AG09309 (cell line): Measurements from ENCODE around the gene CDO1.

ENCODE experiments used
- DNase-seq: peaks from one replicate; pipeline ENCODE4 v3.0.0-alpha.2; 2010; ENCODE audit warnings: low read depth
- H3K4me3 ChIP-seq: 2 replicates; pipeline ENCODE4 v1.5.1; 2011; ENCODE audit warnings: mild to moderate bottlenecking, low read depth, low read length, moderate library complexity; ENCODE audit not compliant: control insufficient read depth
- CTCF ChIP-seq: IDR thresholded peaks from 2 replicates; pipeline ENCODE4 v1.5.1; 2011; ENCODE audit warnings: mild to moderate bottlenecking, low read depth, low read length, inconsistent platforms; ENCODE audit not compliant: insufficient read depth, control insufficient read depth; ENCODE audit errors: missing control alignments

The CDO1 gene

GRCh38 chr5:115842952-115843351 is 26.5 kb upstream of the CDO1 start:
- TF ChIP-seq CTCF = no peak
- H3K4me3 ChIP-seq = peak overlapping the region; percentile 83
- DNase-seq = no peak

GRCh38 chr5:115842089-115842935 is 25.9 kb upstream of the CDO1 start:
- peak overlapping the region; percentile 83 for H3K4me3 ChIP-seq
- TF ChIP-seq CTCF = peak; percentile 5

GRCh38 chr5:115841382-115842088 is 25.1 kb upstream of the CDO1 start, which contains the start of the genes AP3S1 and ATG12:
Gene AP3S1 (plus strand): TSS chr5:115841935. CDS start chr5:115842038, 103 bp downstream.
Gene ATG12 (minus strand): TSS chr5:115841565. CDS start chr5:115841552, 13 bp downstream.
- peak within 1 kb of the TSS; percentile 83 for H3K4me3 ChIP-seq
- DNase-seq = peak; percentile 64
- no peak for TF ChIP-seq CTCF

More at GRCh38 chr5:115842089-115842935, 25.9 kb upstream of the CDO1 start:
- DNase-seq = no peak

- DNase-seq = no peak
- peak overlapping the region; percentile 83 for H3K4me3 ChIP-seq
- TF ChIP-seq CTCF = no peak
Measured at GRCh38 chr5:115840873-115841272, 24.4 kb upstream of the CDO1 start.

GRCh38 chr5:115838885-115839518 is 22.5 kb upstream of the CDO1 start:
- TF ChIP-seq CTCF = peak; percentile 47
- no peak overlapping the region for H3K4me3 ChIP-seq
- no peak for DNase-seq

GRCh38 chr5:115835481-115835880 is 19.0 kb upstream of the CDO1 start:
- no peak for DNase-seq
- H3K4me3 ChIP-seq = no peak overlapping the region
- TF ChIP-seq CTCF = no peak
